ENCODE data around the gene RAB11FIP3.
"Not testable (repeated sequence)": the region's sequence is repeated elsewhere in the genome, so short reads cannot be mapped to it uniquely, and the experiment has no call there.

RAB11FIP3 gene, protein sequence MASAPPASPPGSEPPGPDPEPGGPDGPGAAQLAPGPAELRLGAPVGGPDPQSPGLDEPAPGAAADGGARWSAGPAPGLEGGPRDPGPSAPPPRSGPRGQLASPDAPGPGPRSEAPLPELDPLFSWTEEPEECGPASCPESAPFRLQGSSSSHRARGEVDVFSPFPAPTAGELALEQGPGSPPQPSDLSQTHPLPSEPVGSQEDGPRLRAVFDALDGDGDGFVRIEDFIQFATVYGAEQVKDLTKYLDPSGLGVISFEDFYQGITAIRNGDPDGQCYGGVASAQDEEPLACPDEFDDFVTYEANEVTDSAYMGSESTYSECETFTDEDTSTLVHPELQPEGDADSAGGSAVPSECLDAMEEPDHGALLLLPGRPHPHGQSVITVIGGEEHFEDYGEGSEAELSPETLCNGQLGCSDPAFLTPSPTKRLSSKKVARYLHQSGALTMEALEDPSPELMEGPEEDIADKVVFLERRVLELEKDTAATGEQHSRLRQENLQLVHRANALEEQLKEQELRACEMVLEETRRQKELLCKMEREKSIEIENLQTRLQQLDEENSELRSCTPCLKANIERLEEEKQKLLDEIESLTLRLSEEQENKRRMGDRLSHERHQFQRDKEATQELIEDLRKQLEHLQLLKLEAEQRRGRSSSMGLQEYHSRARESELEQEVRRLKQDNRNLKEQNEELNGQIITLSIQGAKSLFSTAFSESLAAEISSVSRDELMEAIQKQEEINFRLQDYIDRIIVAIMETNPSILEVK
- 30.8 to 60.5 reads per million in 2 experiments for total RNA-seq

DNA sequence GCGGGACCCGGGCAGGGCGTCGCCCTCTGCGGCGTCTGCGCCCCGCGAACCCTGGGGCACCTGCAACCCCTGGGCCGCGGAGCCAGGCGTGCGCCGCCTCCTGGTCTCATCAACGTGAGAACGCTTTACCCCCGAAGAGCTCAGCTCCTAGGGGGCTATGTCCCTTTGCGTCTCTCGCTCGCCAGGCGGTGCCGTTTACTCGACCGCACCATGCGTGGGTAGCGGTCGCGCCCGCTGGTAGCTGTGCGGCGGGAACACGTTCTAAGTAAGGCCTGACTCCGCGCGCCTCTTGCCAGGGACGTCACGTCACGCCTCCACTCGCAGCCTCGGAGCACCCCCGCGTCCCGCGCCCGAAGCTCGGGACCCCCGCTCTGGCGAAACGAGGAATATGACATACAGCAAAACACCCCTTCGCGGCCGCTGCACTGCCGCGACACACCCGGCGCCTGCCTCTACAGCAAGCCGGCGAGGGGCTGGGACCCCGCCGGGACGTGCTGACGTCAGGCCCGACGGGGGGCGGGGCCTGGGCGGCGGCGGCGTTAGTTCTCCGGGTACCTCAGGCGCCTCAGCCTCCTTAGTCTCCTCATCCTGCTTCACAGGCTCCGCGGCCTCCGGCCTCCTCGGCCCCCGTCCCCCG lies at the start of gene RAB11FIP3:
Gene RAB11FIP3, plus strand, starts transcription at position 568 of the 637 bp plus-strand sequence. CDS start 358 bp downstream, outside the sequence.
- DNase-seq (ENCODE audit: low read depth) = peak; percentile 73

DNA sequence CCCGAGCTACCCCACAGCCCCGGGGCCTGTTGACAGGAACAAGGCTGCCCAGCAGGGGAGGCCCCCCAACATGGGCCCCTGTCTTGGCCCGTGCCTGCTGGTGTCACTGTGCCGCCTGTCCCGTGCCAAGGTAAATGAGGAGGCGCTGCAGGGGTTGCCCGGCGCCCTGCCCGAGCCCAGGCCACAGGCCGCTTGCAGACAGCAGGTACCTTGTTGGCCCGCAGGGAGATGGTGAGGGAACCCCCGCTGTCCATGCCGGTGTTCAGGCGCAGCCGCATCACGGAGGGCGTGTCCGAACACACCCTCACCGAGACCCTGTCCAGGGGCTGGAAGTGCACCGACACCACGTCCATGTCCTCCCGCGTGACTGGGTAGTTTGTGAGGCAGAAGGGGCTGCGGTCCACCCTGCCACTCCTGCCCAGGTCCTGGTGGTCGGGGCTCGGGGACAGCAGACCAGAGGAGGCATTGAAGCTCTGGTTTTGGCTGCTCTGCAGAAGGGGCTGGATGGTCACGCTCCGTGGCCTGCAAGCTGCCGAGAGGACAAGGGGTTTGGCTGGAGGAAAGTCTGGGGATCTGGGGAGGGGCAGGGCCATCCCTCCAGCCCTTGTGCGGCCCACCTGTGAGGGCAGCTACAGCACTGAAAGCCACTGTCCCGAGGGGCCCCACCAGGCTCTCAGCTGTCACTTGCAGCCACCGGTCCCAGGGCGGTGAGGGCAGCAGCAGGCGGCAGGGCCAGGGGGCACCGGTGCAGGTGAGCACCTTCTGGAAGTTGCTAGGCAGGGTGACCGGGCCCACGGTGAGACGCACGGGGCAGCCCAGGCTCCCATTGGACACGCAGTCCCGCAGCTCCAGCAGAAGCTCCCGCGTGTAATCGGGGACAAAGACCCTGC lies 49.3 kb upstream of the RAB11FIP3 start:
- no peak for DNase-seq (ENCODE audit: low read depth)

DNA sequence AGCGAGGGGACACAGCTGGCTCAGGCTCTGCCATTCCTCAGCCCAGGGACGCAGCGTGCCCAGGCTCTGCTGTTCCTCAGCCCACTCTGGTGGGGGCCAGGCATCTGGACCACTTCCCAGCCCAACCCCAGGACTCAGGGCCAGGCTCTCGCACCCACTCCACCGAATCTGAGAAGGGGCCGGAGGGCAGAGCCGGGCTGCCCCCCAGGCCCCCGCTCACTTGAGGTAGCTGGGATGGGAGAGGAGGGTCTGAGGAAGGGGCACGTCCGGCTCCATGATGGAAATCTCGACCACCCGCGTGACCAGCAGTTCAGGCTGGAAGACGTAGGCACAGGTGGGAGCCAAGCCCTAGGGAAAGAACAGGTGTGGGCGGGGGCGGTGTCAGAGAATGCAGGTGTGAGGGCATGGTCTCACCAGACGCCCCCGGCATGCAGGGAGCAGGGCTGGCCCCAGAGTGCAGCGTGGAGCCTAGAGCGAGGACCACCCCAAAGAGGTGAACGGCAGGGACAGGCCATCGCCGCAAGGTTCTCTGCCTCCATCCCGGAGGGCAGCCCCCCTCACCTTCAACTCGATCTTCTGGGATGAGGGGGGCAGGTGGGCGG lies 48.5 kb upstream of the RAB11FIP3 start:
- DNase-seq (ENCODE audit: low read depth) = no peak

DNA sequence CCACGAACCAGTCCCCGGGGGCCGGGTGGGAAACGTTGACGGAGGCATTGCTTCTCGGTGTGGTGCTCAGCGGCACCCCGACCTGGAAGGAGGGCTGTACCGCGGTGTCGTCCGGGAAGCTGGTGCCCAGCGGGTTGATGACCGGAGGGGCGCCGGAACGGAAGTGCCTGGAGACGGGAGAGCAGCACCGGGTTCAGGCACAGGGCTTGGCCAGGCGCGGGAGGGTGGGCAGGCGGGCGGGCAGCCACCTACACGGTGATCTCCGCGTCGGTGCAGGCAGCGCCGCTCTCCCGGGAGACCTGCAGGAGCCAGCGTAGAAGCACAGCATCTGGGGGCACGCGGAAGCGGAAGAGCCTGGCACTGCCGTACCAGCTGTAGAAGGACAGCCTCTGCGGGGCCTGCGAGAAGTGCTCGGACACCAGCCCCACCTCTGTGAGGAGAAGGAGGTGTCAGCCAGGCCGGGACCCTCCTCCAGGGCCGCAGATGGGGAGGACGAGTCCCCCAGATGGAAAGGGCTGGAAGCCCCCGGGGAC lies 48.0 kb upstream of the RAB11FIP3 start:
- no peak for DNase-seq (ENCODE audit: low read depth)

DNA sequence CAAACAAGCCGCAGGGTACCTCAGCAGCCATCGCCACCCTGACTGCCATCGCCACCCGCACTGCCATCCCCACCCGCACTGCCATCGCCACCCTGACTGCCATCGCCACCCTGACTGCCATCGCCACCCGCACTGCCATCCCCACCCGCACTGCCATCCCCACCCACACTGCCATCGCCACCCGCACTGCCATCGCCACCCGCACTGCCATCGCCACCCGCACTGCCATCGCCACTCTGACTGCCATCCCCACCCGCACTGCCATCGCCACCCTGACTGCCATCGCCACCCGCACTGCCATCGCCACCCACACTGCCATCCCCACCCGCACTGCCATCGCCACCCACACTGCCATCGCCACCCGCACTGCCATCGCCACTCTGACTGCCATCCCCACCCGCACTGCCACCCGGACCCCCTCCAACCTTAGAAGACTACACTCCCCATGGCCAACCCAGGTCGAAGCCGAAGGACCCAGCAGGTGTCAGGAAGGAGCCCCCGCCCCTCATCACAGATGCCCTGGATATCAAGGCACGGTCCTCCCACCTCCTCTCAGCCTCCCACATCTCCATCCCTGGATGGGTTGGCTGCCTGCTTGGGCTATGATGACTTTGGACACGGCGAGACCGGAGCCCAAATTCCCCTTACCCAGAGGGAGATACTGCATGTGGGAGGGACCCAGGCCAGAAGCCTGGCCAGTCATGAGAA lies 47.2 kb upstream of the RAB11FIP3 start:
- not testable (repeated sequence) for DNase-seq (ENCODE audit: low read depth)

DNA sequence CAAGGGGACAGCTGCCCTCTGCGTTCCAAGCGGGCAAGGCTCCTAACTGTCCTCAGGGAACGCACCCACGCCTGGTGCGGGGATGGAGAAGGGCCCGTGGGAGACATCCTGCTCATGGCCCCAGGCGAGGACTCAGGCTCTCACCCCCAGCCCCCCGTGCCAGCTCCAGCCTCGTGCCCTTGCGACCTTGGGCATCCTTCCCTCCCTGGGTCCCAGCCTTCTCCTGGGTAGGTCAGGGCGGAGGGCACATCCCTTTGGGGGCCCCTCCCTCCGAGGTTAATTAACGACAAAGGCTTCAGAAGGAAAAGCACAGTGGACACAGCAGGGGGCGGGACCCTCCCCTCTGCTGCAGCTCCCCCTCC lies 46.6 kb upstream of the RAB11FIP3 start:
- DNase-seq (ENCODE audit: low read depth) = no peak

DNA sequence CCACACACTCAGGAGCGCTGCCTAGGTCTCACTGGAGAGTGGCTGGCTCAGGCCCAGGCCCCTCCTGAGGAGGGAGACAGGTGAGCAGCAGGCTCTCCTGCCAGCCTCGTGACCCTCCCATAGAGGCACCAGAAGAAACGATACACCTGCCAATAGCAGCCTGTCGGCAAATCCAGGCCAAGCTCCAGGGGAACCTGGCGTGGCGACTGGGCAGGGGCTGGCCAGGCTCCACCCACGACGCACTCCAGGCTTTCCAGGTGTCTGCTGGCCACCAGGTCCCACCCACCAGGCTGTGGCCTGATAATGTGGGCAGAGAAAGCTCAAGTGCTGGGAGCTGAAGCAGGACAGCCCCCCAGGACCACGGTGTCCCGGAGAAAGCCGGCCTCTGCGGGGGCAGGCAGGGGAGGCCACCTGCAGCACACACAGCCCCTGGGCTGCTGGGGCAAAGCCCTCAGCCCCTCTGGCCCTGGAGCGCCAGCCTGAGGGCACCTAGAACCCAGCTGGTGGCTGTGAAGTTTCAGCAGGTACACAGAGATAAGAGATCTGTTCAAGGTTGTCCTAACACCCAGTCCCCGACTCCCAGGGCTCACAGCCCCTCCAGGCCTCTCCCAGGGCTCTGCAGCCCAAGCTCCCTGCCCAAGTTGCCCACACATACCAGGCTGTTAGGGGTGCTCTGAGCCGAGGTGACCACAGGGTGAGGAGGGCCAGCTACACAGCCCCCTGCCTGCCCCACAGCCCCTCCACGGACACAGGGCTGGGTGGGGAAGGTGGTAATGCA lies 46.1 kb upstream of the RAB11FIP3 start:
- DNase-seq (ENCODE audit: low read depth) = no peak

DNA sequence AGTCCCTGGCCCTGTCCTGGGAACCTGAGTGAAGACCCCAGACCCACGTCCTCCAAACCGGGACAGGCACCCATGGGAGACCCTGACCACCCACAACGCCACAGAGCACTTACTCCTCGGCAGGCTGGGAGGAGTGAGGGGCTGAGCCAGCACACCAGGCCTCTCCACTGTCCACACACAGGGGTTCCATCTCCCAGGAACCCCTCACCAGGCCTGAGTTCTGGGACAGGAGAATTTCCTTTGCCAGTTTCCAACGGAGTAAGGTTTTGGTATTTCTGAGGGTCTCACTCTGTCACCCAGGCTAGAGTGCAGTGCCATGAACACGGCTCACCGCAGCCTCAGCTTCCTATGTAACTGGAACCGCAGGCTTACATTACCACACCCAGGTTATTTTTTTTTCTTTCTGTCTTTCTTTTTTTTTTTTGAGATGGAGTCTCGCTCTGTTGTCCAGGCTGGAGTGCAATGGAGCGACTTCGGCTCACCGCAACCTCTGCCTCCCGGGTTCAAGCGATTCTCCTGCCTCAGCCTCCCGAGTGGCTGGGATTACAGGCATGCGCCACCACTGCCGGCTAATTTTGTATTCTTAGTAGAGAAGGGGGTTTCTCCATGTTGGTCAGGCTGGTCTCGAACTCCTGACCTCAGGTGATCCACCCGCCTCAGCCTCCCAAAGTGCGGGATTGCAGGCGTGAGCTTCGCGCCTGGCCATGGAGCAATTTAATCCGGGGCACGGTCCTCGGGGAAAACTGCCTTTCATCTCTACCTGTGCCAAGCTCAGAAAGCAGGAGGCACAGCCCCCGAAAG lies 45.3 kb upstream of the RAB11FIP3 start:
- no peak for DNase-seq (ENCODE audit: low read depth)

DNA sequence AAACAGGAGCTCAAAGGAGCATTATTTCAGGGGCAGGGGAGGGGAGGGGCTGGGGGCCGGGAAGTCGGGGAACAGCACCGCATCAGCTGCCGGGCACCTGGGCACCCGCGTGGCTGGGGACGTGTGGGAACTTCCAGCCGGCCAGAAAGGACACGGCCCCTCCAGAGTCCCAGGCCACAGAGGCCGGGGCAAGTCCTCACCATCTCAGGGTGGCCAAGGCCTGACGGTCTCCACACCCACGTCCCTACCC lies 44.8 kb upstream of the RAB11FIP3 start:
- DNase-seq (ENCODE audit: low read depth) = no peak

DNA sequence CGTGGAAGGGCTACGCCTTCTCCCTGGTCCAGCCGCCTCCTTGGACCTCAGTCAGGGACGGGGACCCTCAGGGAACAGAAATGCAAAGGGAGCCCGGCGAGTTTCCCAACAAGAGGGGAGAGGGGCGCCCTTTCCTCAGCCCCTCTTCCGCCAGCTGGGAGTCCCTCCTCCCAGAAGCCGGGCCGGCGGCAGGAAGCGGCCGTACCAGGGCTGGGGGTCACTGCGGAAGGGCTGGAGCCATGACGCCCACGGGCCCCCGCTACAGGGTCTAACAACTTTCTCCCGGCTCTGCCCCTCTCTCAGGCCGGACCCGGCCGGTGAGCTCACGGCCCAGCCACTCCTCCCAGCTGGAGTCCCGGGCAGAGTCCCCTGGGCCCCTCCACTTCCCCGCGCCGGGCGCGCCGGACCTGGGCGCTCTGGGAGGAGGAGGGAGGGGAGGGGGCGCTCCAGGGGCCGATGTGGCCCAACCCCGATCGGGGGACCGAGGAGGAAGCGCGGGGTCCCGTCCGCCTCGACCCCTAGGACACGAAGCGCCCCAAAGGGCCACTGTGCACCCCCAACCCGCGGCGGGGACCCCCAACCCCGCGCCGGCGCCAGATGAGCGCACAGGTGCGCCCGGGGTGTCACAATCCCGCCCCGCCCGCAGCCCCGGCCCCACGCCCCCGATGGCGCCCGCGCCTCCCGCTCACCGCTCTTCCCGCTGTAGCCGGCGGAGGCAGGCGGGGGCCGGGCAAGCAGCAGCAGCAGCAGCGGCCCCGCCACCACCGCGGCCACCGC lies 44.2 kb upstream of the RAB11FIP3 start:
- DNase-seq (ENCODE audit: low read depth) = no peak

DNA sequence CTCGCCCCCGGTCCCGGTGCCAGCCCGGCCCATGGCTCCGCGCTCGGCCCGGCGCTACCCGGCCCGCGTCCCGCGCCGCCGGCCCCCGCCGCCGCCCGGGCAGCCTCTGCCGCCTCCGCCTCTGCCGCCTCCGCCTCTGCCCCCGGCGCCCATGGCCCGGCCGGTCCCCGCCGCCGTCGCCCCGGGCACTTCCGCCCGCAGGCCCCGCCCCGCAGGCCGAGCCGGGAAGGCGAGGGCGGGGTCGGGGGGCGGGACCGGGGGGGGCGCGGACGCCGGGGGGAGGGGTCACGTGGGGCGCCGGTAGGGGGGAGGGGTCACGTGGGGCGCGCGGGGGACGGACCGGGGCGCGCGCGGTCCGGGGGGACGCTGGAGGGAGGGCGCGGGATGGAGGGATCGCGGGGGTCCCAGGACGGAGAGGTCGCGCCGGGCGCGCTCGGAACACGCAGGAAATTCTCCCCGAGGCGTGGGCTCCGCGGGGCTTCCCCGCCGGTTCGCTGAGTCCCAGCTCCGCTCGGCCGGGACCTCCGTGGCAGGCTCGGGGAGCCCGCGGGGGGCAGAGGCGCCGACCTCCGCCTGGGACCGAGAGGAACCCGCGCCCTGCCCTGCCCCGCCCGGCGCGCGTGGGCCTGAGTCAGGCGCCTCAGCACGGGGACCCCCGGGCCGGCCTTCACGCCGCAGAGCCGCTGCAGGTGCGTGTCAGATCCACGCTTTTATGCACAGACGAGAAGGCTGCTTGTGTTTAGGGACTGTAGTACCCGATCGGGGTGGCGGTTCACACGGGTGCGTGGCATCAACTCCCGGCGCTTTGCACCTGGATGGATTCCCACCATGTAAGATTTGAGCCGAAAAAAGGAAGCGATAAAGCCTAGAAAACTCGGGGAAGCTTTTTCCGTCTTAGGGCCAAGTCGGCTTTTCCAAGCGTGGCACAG lies 43.4 kb upstream of the RAB11FIP3 start, which contains the start of gene PGAP6:
Gene PGAP6, minus strand, starts transcription at position 190 of the 929 bp plus-strand sequence. Its CDS starts 157 bp downstream, at position 33.
- DNase-seq (ENCODE audit: low read depth) = peak; percentile 58

DNA sequence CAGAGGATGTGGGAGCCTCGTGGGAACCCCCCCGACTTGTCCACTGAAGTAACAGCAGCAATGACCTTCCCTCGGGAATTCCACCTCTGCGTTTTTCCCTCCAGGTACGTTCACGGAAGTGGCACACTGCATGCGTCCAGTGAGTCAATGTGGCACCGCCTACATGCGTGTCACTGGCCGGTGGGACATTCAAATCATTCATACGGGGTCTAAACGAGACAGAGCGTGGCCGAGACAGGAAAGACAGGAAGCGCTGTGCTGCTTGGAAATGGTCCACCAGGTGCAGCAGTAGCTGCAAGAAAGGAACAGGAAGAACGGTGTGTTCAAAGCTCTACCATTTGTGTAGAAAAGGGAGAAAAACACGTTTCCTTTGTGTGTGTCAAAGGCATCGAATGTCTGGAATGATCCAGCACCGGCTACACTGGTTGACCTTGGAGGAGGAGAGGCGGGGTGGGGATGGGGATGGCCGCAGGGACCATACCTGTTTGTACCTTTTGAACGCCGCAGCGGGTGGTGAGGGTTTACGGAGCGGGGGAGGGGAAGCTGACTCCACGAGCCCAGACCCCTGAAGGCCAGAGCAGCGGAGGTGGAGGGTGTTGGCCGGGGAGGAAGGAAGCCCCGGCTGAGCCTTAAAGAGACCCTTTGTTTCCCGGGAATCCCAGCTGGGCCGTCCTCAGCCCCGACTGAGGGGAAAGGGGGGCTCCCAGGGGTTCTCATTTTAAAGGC lies 42.0 kb upstream of the RAB11FIP3 start:
- peak; percentile 28 for DNase-seq (ENCODE audit: low read depth)

DNA sequence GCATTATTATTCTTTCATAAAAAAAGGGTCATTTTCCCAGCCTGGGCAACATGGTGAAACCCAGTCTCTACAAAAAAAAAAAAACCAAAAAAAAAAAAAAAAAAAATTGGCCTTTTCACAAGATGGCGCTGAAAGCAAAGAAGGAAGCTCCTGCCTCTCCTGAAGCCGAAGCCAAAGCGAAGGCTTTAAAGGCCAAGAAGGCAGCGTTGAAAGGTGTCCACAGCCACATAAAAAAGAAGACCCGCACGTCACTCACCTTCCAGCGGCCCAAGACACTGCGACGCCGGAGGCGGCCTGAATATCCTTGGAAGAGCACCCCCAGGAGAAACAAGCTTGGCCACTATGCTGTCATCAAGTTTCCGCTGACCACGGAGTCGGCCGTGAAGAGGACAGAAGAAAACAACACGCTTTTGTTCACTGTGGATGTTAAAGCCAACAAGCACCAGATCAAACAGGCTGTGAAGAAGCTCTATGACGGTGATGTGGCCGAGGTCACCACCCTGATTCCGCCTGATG lies 38.8 kb upstream of the RAB11FIP3 start:
- no peak for DNase-seq (ENCODE audit: low read depth)

DNA sequence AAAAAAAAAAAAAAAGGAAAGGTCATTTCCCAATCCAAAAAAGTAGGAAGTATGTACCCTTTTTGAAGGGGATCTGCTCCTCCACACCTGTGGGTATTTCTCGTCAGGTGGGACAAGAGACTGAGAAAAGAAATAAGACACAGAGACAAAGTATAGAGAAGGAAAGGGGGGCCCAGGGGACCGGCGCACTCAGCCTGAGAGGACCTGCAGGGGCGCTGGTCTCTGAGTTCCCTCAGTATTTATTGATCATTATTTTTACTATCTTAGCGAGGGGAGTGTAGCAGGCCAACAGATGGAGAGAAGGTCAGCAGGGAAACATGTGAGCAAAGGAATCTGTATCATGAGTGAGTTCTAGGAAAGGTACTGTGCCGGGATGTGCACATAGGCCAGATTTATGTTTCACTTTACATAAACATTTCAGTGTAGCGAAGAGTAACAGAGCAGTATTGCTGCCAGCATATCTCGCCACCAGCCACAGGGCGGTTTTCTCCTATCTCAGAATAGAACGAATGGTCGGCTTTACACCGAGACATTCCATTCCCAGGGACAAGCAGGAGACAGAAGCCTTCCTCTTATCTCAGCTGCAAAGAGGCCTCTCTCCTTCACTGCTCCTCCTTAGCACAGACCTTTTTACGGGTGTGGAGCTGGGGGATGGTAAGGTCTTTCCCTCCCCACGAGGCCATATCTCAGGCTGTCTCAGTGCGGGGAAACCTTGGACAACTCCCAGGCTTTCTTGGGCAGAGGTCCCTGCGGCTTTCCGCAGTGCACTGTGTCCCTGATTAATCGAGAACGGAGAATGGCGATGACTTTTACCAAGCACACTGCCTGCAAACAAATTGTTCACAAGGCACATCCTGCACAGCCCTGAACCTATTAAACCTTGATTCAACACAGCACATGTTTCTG lies 37.4 kb upstream of the RAB11FIP3 start:
- not testable (repeated sequence) for DNase-seq (ENCODE audit: low read depth)

DNA sequence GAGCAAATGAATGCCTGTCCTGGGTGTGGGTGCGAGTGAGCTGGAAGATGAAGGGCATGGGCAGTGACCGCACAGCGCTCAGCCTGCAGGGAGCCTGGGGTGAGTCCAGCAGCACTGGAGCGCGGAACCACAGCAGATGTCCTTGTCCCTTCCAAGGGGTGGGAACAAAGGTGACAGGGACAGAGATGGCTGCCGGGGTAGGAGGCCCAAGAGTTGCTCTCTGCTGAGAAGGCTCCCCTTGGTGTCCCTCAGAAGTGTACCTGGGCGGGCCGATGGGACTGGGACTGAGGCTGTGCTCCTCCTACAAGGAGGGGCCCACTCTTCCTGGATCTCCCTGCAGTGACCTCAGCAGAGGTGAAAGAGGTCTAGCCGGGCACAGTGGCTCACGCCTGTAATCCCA lies 36.1 kb upstream of the RAB11FIP3 start:
- DNase-seq (ENCODE audit: low read depth) = no peak
